Measurements from ENCODE around the gene SLC6A9.
A peak's percentile ranks its signal among the peaks of the same experiment; 100 is the strongest.

SLC6A9 gene

GRCh38 chr1:43998000-43998378 is 33.3 kb downstream of the SLC6A9 start:
- DNase-seq = no peak

GRCh38 chr1:43997295-43997999 is 33.8 kb downstream of the SLC6A9 start:
- no peak for DNase-seq

GRCh38 chr1:43996733-43997115 is 34.5 kb downstream of the SLC6A9 start:
- DNase-seq = no peak

GRCh38 chr1:43995984-43996732 is 35.1 kb downstream of the SLC6A9 start:
- DNase-seq = no peak

- no peak for DNase-seq
Observed at GRCh38 chr1:43994794-43995790, 36.2 kb downstream of the SLC6A9 start.

GRCh38 chr1:43994071-43994470 is 37.2 kb downstream of the SLC6A9 start:
- no peak for DNase-seq

- no peak for DNase-seq
Observed at GRCh38 chr1:43993206-43993914, 37.9 kb downstream of the SLC6A9 start.

- no peak for DNase-seq
Observed at GRCh38 chr1:43992232-43992995, 38.8 kb downstream of the SLC6A9 start.

GRCh38 chr1:43991476-43992231 is 39.6 kb downstream of the SLC6A9 start, which contains the start of gene CCDC24:
Gene CCDC24, plus strand, starts transcription at chr1:43991599. Its CDS starts 280 bp downstream, at chr1:43991879.
- DNase-seq = peak; percentile 27

GRCh38 chr1:43991200-43991475 is 40.1 kb downstream of the SLC6A9 start:
- DNase-seq = no peak

GRCh38 chr1:43990271-43991199 is 40.7 kb downstream of the SLC6A9 start:
- no peak for DNase-seq

GRCh38 chr1:43987159-43987902 is 43.9 kb downstream of the SLC6A9 start:
- DNase-seq = no peak

GRCh38 chr1:43986712-43987111 is 44.5 kb downstream of the SLC6A9 start:
- DNase-seq = no peak

GRCh38 chr1:43985984-43986595 is 45.2 kb downstream of the SLC6A9 start:
- no peak for DNase-seq

GRCh38 chr1:43984855-43985254 is 46.4 kb downstream of the SLC6A9 start:
- DNase-seq = no peak

- no peak for DNase-seq
Observed at GRCh38 chr1:43983253-43983899, 47.9 kb downstream of the SLC6A9 start.

- no peak for DNase-seq
Observed at GRCh38 chr1:43982808-43983207, 48.5 kb downstream of the SLC6A9 start.

- DNase-seq = no peak
Observed at GRCh38 chr1:43982241-43982640, 49.0 kb downstream of the SLC6A9 start.
